GM11168 (cell line): Measurements from ENCODE around the gene GARS1.
"Not testable (repeated sequence)": the region's sequence is repeated elsewhere in the genome, so short reads cannot be mapped to it uniquely, and the experiment has no call there.

Experiments
- in situ Hi-C: fragments of 300-500 bp; cut with MboI; formaldehyde crosslinking; loops from one replicate; pipeline ENCODE4 v1.12.0; 2022; ENCODE audit warnings: low sequenced_read_pairs; ENCODE audit not compliant: unreplicated experiment

Gene GARS1

GRCh38 chr7:30618080-30618676 lies 23.5 kb downstream of the GARS1 start:
- in situ Hi-C loops, result no loop called here

- in situ Hi-C loops, result no loop called here
Measured at GRCh38 chr7:30618961-30619360, 24.3 kb downstream of the GARS1 start.

DNA sequence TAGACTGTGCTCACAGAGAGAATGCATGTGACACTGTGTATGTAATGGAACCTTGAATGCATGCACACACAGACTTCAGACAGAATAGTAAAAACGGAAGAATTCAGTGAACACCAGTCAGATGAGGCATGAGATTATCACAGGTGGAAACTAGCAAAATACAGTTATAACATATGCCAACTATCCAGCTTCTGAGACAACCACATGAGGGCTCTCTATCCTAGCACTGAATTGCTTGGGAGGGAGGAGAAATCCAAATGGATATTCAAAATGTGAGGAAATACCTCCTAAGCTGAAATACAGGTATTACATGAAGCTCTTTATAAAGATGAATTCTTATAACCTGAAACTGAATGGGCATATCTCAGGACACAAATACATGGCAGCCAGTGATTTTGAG lies 30.6 kb downstream of the GARS1 start:
- in situ Hi-C loops, result no loop called here

DNA sequence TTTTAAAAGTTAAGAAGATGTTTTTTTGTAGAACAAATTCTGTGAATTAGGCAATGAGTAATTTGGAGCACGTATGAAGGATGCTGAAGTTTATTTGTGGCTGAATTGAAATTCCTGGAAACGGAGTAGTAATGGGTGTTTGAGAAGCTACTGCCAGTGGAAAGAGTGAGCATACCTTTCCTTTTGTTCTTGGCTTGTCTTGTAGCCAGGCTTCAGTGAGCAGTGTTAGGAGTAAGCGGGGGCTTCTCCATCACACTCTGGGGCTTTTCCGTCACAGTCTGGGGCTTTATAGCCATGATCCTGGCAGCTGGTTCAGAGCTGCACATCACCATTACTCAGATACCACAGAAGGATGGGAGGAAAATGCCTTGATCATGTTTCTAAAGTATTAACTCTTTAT lies 32.3 kb downstream of the GARS1 start:
- in situ Hi-C loops, result no loop called here

DNA sequence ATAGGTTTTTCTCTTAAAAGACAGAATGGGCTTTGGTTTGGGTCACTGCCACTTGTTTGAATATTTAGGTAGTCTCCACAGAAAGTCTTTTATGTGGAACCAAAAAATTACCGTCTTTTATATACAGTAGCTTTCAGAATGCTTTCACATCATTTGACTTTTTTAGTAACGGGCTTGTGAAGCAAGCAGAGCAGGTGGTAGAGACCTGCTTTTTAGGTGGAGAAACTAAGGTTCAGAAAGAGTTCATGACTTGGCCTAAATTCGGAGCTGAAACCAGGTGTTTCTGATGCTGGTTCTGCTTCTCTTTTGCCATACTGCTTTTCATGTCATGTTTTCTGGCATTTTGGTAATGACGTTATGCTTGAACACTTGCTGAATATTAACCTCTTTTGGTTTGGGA lies 36.3 kb downstream of the GARS1 start:
- in situ Hi-C loops, result no loop called here

DNA sequence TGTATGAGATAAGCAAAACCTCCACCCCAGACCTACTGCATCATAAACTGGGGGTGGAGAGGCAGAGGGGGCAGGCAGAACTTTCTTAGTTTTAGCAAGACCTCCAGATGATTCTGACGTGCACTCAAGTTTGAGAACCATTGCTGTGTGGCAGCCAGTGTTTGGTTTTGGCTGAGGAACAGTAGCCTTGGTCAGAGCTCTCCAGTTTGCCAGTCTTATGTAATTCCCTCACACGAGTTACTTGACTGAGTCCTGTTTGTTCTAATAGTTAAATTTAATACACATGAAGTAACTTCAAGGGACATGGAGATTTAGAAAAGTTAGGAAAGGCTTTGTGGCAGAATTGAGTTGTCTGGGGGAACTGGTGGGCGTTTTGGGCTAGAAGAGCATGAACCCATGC lies 38.5 kb downstream of the GARS1 start:
- in situ Hi-C loops, result no loop called here

- in situ Hi-C loops, result no loop called here
Measured at GRCh38 chr7:30634193-30634626, 39.5 kb downstream of the GARS1 start.

- in situ Hi-C loops, result no loop called here
Measured at GRCh38 chr7:30634634-30635201, 40.0 kb downstream of the GARS1 start.

DNA sequence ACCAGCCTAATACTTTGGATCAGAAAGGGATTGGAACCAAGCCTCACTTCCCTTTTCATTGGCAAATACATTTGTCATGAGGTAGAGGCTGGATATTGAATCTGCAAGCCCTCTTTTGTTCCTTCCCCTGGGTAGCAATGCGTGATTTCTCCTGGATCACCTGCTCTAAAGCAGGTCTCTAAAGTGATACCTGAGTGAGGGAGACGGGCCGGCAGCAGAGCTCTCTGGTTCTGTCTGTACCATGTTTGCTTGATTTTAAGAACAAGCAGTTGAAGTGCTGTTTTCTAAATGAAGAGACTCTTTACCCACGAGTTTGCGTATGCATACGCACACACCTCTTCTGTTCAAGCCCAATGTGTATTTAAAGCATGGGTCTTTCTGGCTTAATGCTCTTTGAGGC lies 41.1 kb downstream of the GARS1 start:
- in situ Hi-C loops, result no loop called here

- in situ Hi-C loops, result not testable (repeated sequence)
Measured at GRCh38 chr7:30642322-30642721, 47.6 kb downstream of the GARS1 start.

DNA sequence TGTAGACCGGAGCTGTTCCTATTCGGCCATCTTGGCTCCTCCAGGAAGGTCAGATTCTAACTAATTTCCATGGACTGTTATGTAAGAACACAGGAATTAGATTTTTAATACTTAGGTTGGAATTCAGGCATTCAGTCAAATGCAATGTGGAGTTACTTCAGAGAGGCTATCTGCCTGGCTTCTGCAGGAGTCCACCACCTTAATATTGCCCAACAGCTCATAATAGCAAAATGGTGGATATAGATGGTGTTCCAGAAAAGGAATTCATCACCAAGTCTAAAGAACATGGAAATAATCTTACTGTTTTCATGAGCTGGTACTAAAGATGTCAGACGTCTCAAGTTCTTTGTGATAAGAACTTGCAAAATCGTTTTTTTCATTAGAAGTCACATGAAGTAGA lies 48.1 kb downstream of the GARS1 start:
- in situ Hi-C loops, result no loop called here

- in situ Hi-C loops, result no loop called here
Measured at GRCh38 chr7:30644286-30644955, 49.7 kb downstream of the GARS1 start.

DNA sequence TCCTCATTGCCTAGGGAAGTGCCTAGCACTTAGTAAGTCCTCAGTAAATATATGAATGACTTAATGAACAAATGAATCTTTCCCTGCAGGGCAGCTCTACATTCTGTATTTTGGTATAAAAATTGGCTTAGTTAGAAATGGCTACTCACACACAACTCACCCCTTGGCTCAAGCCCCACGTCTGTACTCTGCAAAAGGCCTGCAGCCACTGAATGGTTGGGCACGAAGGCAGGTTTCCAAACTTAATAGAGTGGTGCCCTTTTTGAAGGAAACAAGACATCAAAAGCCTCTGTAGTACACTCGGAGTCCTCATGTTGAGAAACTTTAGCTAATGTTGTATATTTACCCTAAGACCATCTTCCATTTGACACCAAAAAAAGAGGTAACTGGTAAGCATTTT lies 51.0 kb downstream of the GARS1 start:
- in situ Hi-C loops, result no loop called here

GRCh38 chr7:30646154-30646553 lies 51.5 kb downstream of the GARS1 start:
- in situ Hi-C loops, result no loop called here

GRCh38 chr7:30647589-30648364 lies 53.1 kb downstream of the GARS1 start:
- in situ Hi-C loops, result no loop called here

- in situ Hi-C loops, result no loop called here
Measured at GRCh38 chr7:30648744-30649540, 54.3 kb downstream of the GARS1 start.

GRCh38 chr7:30649717-30650420 lies 55.2 kb downstream of the GARS1 start:
- in situ Hi-C loops, result no loop called here

DNA sequence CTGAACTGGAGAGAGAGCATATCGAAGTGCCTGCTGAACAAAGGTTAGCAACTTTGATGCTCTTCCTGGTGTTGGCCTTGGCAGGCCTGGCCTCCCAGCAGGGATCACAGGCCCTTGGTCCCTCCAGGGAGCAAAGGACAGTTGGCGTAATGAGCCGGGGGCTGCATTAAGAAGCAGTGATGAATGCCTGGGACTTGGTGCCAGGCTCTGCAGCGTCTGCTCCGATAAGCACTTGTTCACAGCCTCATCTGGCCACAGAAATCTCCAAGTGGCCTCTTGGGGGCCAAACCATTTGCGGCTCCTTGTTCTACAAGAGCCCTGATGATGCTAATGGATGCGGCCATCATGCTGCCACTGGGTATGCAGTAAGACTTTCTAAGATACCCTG lies 55.7 kb downstream of the GARS1 start:
- in situ Hi-C loops, result no loop called here

DNA sequence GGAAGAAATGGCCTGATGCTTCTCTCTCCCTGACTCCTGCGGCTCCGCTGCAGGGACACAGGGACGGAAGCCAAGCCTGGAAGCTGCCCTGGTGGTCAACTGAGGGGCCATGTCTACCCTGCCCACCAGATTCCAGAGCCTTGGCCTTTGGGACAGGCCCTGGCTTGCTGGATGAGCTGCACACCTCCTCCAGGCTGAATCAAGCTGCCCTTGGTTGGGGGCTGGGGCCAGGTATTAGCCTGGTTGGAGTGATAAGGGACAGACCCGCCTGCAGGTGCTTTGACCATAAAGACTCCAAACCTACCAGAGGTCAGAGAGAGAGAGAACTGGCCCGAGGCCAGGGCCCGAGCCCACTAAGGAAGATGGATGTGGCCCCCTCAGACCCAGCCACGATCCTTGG lies 57.5 kb downstream of the GARS1 start:
- in situ Hi-C loops, result no loop called here
